NCI-H2196 treated with DMSO at 0.1 percent for 48 hours (cell line): ENCODE data around the gene SLC49A3.

ENCODE experiments used
- DNase-seq: peaks from one replicate; lab custom pipeline; 2025; ENCODE audit not compliant: unreplicated experiment; lab: John Stamatoyannopoulos, UW

SLC49A3 gene

GRCh38 chr4:634599-634985 is 54.4 kb downstream of the SLC49A3 start:
- no peak for DNase-seq

- DNase-seq = no peak
Observed at GRCh38 chr4:633976-634598, 54.9 kb downstream of the SLC49A3 start.

- no peak for DNase-seq
Observed at GRCh38 chr4:633406-633805, 55.5 kb downstream of the SLC49A3 start.

GRCh38 chr4:632926-633325 is 56.0 kb downstream of the SLC49A3 start:
- DNase-seq = no peak

- no peak for DNase-seq
Observed at GRCh38 chr4:632196-632790, 56.7 kb downstream of the SLC49A3 start.
